HFFc6 (cell line): ENCODE results near the gene ACTN3. TPM values are rescaled to one million over a fixed set of nuclear protein-coding genes. Genes with fewer than 3 reads are reported as not detected.

Experiments
- DNase-seq: peaks from one replicate; pipeline ENCODE4 v3.0.0-alpha.2; 2018
- H3K27ac Mint-ChIP-seq: 2 replicates; pipeline ENCODE4 v1.8.0; 2020; ENCODE audit warnings: mild to moderate bottlenecking, mixed read lengths
- H3K27me3 Mint-ChIP-seq: 2 replicates; pipeline ENCODE4 v1.8.0; 2021; ENCODE audit warnings: mild to moderate bottlenecking, moderate library complexity, mixed read lengths; ENCODE audit not compliant: insufficient read depth
- H3K36me3 Mint-ChIP-seq: 2 replicates; pipeline ENCODE4 v1.8.0; 2021; ENCODE audit warnings: low read depth, mixed read lengths
- H3K4me1 Mint-ChIP-seq: 2 replicates; pipeline ENCODE4 v1.8.0; 2020; ENCODE audit warnings: low read depth, mixed read lengths
- H3K4me3 Mint-ChIP-seq: 2 replicates; pipeline ENCODE4 v1.8.0; 2020; ENCODE audit warnings: mild to moderate bottlenecking, moderate library complexity, mixed read lengths
- H3K9me3 Mint-ChIP-seq: 2 replicates; pipeline ENCODE4 v1.8.0; 2020; ENCODE audit warnings: mild to moderate bottlenecking, mixed read lengths
- CTCF ChIP-seq: fragments of 200-600 bp; sonication (generic); IDR thresholded peaks from 2 replicates; pipeline ENCODE4 v1.5.0; 2021; ENCODE audit warnings: antibody characterized with exemption, mild to moderate bottlenecking
- total RNA-seq, 6 experiments: library from RNA; stranded (reverse); fragmentation: NEBNext Ultra II Directional; extraction: Animal tissue kit (Norgen Biotek cat#: 25700); gene quantifications; 2 replicates in 1 of 6; 3 replicates in 5 of 6; pipeline ENCODE4 v1.2.3, GENCODE V29; 2021

ACTN3 gene
- total RNA-seq, 6 experiments from 2014 or later, result 0.07 to 0.24 (median 0.10) TPM; not detected in 2

GRCh38 chr11:66562907-66563583 lies 16.3 kb downstream of the ACTN3 start:
- H3K36me3 Mint-ChIP-seq, result no peaks in the 10 kb centered on the region
- H3K9me3 Mint-ChIP-seq, result no peaks in the 10 kb centered on the region
- H3K27me3 Mint-ChIP-seq, result peaks cover 9% of the 10 kb centered on the region
- H3K4me3 Mint-ChIP-seq, result no peak overlapping the region
- DNase-seq, result no peak
- H3K27ac Mint-ChIP-seq, result no peak overlapping the region
- no peaks in the 10 kb centered on the region for H3K4me1 Mint-ChIP-seq
- TF ChIP-seq CTCF, result no peak

GRCh38 chr11:66563832-66564231 lies 17.1 kb downstream of the ACTN3 start:
- Mint-ChIP-seq H3K9me3 (no peaks in the 10 kb centered on the region), H3K4me3 (no peak overlapping the region), H3K36me3 (no peaks in the 10 kb centered on the region), H3K4me1 (peaks cover 5% of the 10 kb centered on the region; the same call in 1 of the 2 replicates), H3K27ac (no peak overlapping the region), H3K27me3 (peaks cover 6% of the 10 kb centered on the region)
- DNase-seq, result no peak
- no peak for TF ChIP-seq CTCF

DNA sequence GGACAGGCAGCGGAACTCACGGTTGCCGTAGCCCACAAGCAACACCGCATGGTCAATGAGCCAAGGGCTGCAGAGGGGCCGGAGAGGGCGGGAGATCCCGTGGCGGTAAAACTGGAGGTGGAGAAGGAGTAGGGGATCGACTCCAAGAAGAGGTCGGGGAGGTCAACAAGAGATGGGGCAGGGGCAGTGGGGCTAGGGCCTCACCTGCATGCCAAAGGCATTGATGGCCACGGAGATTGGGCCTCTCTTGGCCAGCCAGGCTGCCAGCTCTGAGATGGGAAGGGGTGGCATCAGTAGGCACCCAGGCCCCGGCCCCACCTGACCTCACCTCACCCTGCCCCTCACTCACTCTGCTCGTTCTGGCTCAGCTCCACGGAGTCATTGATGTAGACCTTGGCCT lies 17.8 kb downstream of the ACTN3 start:
- peaks cover 5% of the 10 kb centered on the region; the same call in 1 of the 2 replicates for H3K4me1 Mint-ChIP-seq
- H3K9me3 Mint-ChIP-seq, result no peaks in the 10 kb centered on the region
- DNase-seq, result no peak
- no peaks in the 10 kb centered on the region for H3K36me3 Mint-ChIP-seq
- H3K27me3 Mint-ChIP-seq, result peaks cover 7% of the 10 kb centered on the region
- no peak overlapping the region for H3K4me3 Mint-ChIP-seq
- TF ChIP-seq CTCF, result no peak
- H3K27ac Mint-ChIP-seq, result no peak overlapping the region

DNA sequence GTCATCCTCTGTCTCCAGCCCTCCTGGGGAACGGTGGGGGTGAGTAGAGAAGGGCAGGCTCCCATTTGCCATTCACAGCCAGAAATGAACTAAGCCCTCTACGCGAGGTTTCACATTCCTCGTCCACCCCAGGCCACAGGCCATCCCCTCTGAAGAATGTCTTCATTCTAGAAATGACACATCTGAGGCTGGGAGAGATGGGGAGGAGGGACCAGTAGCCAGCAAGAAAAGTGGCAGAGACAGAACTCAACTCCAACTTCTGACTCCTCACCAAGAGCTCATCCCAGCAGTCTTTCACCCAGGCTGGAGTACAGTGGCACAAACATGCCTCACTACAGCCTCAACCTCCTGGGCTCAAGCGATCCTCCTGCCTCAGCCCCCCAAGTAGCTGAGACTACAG lies 18.3 kb downstream of the ACTN3 start:
- Mint-ChIP-seq H3K4me3 (no peak overlapping the region), H3K9me3 (no peaks in the 10 kb centered on the region), H3K4me1 (peaks cover 5% of the 10 kb centered on the region; the same call in 1 of the 2 replicates), H3K27me3 (peaks cover 7% of the 10 kb centered on the region), H3K27ac (no peak overlapping the region), H3K36me3 (no peaks in the 10 kb centered on the region)
- DNase-seq, result no peak
- TF ChIP-seq CTCF, result no peak

GRCh38 chr11:66566221-66566620 lies 19.5 kb downstream of the ACTN3 start:
- H3K4me1 Mint-ChIP-seq, result peaks cover 5% of the 10 kb centered on the region; the same call in 1 of the 2 replicates
- no peaks in the 10 kb centered on the region for H3K9me3 Mint-ChIP-seq
- no peak for TF ChIP-seq CTCF
- H3K36me3 Mint-ChIP-seq, result no peaks in the 10 kb centered on the region
- no peak overlapping the region for H3K4me3 Mint-ChIP-seq
- H3K27me3 Mint-ChIP-seq, result peaks cover 8% of the 10 kb centered on the region
- no peak for DNase-seq
- no peak overlapping the region for H3K27ac Mint-ChIP-seq
